Measurements from ENCODE around the gene OR10V1. TPM values are rescaled to one million over a fixed set of nuclear protein-coding genes. Genes with fewer than 3 reads are reported as not detected.

Gene OR10V1
- total and polyA plus RNA-seq, 9 of the 15 experiments (the other 6 are each of a cell fraction or from before 2014, with no cell fraction given): not detected

- no peaks in the 10 kb centered on the region for H3K36me3 ChIP-seq (ENCODE audit: control insufficient read depth, insufficient read depth, low read length)
- no peak overlapping the region for H3K4me3 ChIP-seq
- H3K4me2 ChIP-seq (ENCODE audit: insufficient read depth, low read length): no peak overlapping the region
- no peak overlapping the region for H3K9ac ChIP-seq (ENCODE audit: insufficient read depth in 1 of 2, low read depth in 2 of 2, low read length in 2 of 2)
- TF ChIP-seq JUNB (CRISPR knock-in tag; conservative IDR thresholded peaks at IDR 0.05): no peak
- no peak for TF ChIP-seq ID3 (CRISPR knock-in tag; IDR thresholded peaks at IDR 0.05)
- TF ChIP-seq ID3 (tag; IDR thresholded peaks at IDR 0.05): no peak
- TF ChIP-seq ZNF696 (CRISPR knock-in tag; conservative IDR thresholded peaks at IDR 0.05): no peak
- TF ChIP-seq FOXO4 (CRISPR knock-in tag; IDR thresholded peaks at IDR 0.05): no peak
- TF ChIP-seq HCFC1 (IDR thresholded peaks at IDR 0.05; ENCODE audit: low read depth, low read length): no peak
- TF ChIP-seq ARID3A (IDR thresholded peaks at IDR 0.05; ENCODE audit: borderline replicate concordance, low read depth, low read length): no peak
- TF ChIP-seq HNRNPUL1 (IDR thresholded peaks at IDR 0.05; ENCODE audit: low read length): no peak
- no peak for TF ChIP-seq ZNF507 (tag; conservative IDR thresholded peaks at IDR 0.05)
- TF ChIP-seq ZNF444 (CRISPR knock-in tag; IDR thresholded peaks at IDR 0.05): no peak
- no peak for TF ChIP-seq TEAD4 (IDR thresholded peaks at IDR 0.05; ENCODE audit: low read length)
- no peak for TF ChIP-seq TEAD4 (CRISPR knock-in tag; IDR thresholded peaks at IDR 0.05; ENCODE audit: borderline replicate concordance)
- TF ChIP-seq CHAMP1 (IDR thresholded peaks at IDR 0.05): no peak
- TF ChIP-seq NCOR1 (IDR thresholded peaks at IDR 0.05): no peak
- TF ChIP-seq NR2F6 (CRISPR knock-in tag; IDR thresholded peaks at IDR 0.05): no peak
- ChIA-PET CTCF (ENCODE audit: low intra/inter-chr PET ratio) (no interaction called here), POLR2A (no interaction called here)
- H2AFZ ChIP-seq (ENCODE audit: low read depth, low read length): no peak overlapping the region
- no peaks in the 10 kb centered on the region for H4K20me1 ChIP-seq (replicated peaks; ENCODE audit: control insufficient read depth, insufficient read depth, low read length)
- no peak for ATAC-seq
- intact Hi-C loops (cut with micrococcal nuclease): loop anchor here (5.0 kb wide), 1 partner anchor 47 kb away; no protein-coding TSS in a partner anchor
- H3K27ac ChIP-seq (ENCODE audit: extremely low read depth, low read depth, low read length): no peak overlapping the region
- 87% methylated on average over 6 of the region's 6 CpGs for WGBS (ENCODE audit: insufficient coverage, low coverage, missing lambda C conversion rate)
- no peak for FAIRE-seq
- no peaks in the 10 kb centered on the region for H3K9me1 ChIP-seq (ENCODE audit: control insufficient read depth, insufficient read depth, low read length)
- peaks cover 0 to 15% of the 10 kb centered on the region in 2 experiments; a peak in 4 of 5 replicates for H3K4me1 ChIP-seq (replicated peaks in 1 of 2; ENCODE audit: control insufficient read depth in 2 of 2, insufficient read depth in 2 of 2, low read length in 2 of 2)
- H3K27me3 ChIP-seq (ENCODE audit: control insufficient read depth in 2 of 2, insufficient read depth in 2 of 2, low read length in 2 of 2): no peaks in the 10 kb centered on the region
- H3K9me3 ChIP-seq (replicated peaks; ENCODE audit: control insufficient read depth, insufficient read depth, low read depth, low read length): no peaks in the 10 kb centered on the region; the same call in 1 of the 2 replicates
- DNase-seq (ENCODE audit: extremely low read depth in 1 of 4, low spot score in 3 of 4): no peak
- no peaks in the 10 kb centered on the region for H3K79me2 ChIP-seq (ENCODE audit: control insufficient read depth, insufficient read depth, low read length)
- BruUV-seq (replicated peaks): no TSS peak
- in situ Hi-C loops (cut with MboI): no loop called here
Observed at GRCh38 chr11:59705294-59705693, 8.4 kb downstream of the OR10V1 start.
